A673 (cell line): Measurements from ENCODE around the gene MAP3K7CL. TPM values are rescaled to one million over a fixed set of nuclear protein-coding genes. Genes with fewer than 3 reads are reported as not detected.
"Not testable (repeated sequence)": the region's sequence is repeated elsewhere in the genome, so short reads cannot be mapped to it uniquely, and the experiment has no call there.

ENCODE experiments used
- BruUV-seq: library from RNA; stranded (reverse); fragments of 400-500 nt; replicated peaks from 2 replicates; lab custom pipeline; 2021; lab: Mats Ljungman, UMichigan
- CTCF ChIA-PET: fragments of 300-600 bp; sonication (Branson Sonifier 250); formaldehyde crosslinking; loops from one replicate; lab custom pipeline; 2022; ENCODE audit warnings: antibody characterized with exemption; lab: Charles Lee
- POLR2A ChIA-PET: fragments of 300-600 bp; sonication (Branson Sonifier 250); formaldehyde crosslinking; loops from one replicate; lab custom pipeline; 2022; ENCODE audit warnings: antibody characterized with exemption; ENCODE audit not compliant: low non-redundant PET; lab: Charles Lee
- DNase-seq: peaks from one replicate; pipeline ENCODE4 v3.0.0-alpha.2; 2015; ENCODE audit warnings: low spot score
- H3K27ac ChIP-seq: fragments of 200-600 bp; sonication (generic); 2 replicates; pipeline ENCODE4 v1.5.1; 2016; ENCODE audit warnings: mixed run types, low read depth, mild to moderate bottlenecking, mixed read lengths, antibody characterized with exemption, low read length; ENCODE audit not compliant: poor library complexity, severe bottlenecking
- H3K27me3 ChIP-seq: fragments of 200-600 bp; sonication (generic); replicated peaks from 2 replicates; pipeline ENCODE4 v1.6.1; 2017; ENCODE audit warnings: mixed run types, low read depth, mild to moderate bottlenecking, mixed read lengths, antibody characterized with exemption, low read length; ENCODE audit not compliant: insufficient read depth, poor library complexity
- H3K36me3 ChIP-seq: fragments of 200-600 bp; sonication (generic); 2 replicates; pipeline ENCODE4 v1.6.1; 2016; ENCODE audit warnings: mixed run types, mild to moderate bottlenecking, mixed read lengths, antibody characterized with exemption, low read length; ENCODE audit not compliant: insufficient read depth, poor library complexity, severe bottlenecking
- H3K4me1 ChIP-seq: fragments of 200-600 bp; sonication (generic); 2 replicates; pipeline ENCODE4 v1.6.1; 2017; ENCODE audit warnings: mixed run types, mild to moderate bottlenecking, mixed read lengths, antibody characterized with exemption, low read length; ENCODE audit not compliant: insufficient read depth, poor library complexity, severe bottlenecking
- H3K4me3 ChIP-seq: fragments of 200-600 bp; sonication (generic); 2 replicates; pipeline ENCODE4 v1.5.1; 2016; ENCODE audit warnings: low read depth, mixed run types, mild to moderate bottlenecking, mixed read lengths, low read length; ENCODE audit not compliant: poor library complexity, severe bottlenecking
- H3K9me3 ChIP-seq: fragments of 200-600 bp; sonication (generic); 2 replicates; pipeline ENCODE4 v1.6.1; 2016; ENCODE audit warnings: mixed run types, low read depth, mild to moderate bottlenecking, mixed read lengths, antibody characterized with exemption, low read length; ENCODE audit not compliant: poor library complexity, severe bottlenecking
- EZH2 ChIP-seq: fragments of 200-600 bp; sonication (generic); IDR thresholded peaks from 2 replicates; pipeline ENCODE4 v1.6.1; 2017; ENCODE audit warnings: borderline replicate concordance, low read depth, mild to moderate bottlenecking, mixed read lengths, antibody characterized with exemption, low read length; ENCODE audit not compliant: poor library complexity, severe bottlenecking
- intact Hi-C: fragments of 100-400 bp; cut with micrococcal nuclease; formaldehyde crosslinking; loops from one replicate; pipeline ENCODE4 v1.10.0; 2022; ENCODE audit not compliant: unreplicated experiment
- total RNA-seq: library from RNA; stranded (reverse); gene quantifications from 2 replicates; pipeline ENCODE4 v1.2.3, GENCODE V29; 2021
- TF ChIP-seq, protein P1 (sequence below): fragments of 300-800, 200-600 bp; sonication (generic); conservative IDR thresholded peaks from 2 replicates; pipeline ENCODE4 v1.5.1; 2017; ENCODE audit warnings: low read depth, mild to moderate bottlenecking, antibody characterized with exemption, low read length, moderate library complexity, mixed read lengths

The MAP3K7CL gene
- total RNA-seq, 1 experiment from 2014 or later = 2.2 TPM

DNA sequence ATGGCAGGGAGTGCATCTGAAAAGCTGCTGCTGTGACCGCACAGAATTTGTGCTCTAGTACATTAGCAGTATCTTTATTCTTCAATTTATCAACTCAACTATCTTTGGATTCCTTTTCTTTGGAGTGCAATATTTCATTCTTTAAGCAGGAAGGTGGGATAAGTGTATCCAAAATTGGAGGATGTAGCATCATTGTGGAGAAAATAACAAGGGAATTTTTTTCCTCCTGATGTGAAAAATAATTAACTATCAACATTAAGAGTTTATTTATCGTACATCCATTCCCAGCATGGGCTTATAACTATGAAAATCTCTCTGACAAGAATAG is 25.5 kb downstream of the MAP3K7CL start:
- ChIA-PET POLR2A (no interaction called here), CTCF (no interaction called here)
- no peak for DNase-seq
- BruUV-seq = no TSS peak
- no peak overlapping the region for H3K4me3 ChIP-seq
- H3K4me1 ChIP-seq = peaks cover 21% of the 10 kb centered on the region
- intact Hi-C loops = no loop called here
- H3K36me3 ChIP-seq = no peaks in the 10 kb centered on the region
- no peak overlapping the region for H3K27ac ChIP-seq
- TF ChIP-seq, protein P1, sequence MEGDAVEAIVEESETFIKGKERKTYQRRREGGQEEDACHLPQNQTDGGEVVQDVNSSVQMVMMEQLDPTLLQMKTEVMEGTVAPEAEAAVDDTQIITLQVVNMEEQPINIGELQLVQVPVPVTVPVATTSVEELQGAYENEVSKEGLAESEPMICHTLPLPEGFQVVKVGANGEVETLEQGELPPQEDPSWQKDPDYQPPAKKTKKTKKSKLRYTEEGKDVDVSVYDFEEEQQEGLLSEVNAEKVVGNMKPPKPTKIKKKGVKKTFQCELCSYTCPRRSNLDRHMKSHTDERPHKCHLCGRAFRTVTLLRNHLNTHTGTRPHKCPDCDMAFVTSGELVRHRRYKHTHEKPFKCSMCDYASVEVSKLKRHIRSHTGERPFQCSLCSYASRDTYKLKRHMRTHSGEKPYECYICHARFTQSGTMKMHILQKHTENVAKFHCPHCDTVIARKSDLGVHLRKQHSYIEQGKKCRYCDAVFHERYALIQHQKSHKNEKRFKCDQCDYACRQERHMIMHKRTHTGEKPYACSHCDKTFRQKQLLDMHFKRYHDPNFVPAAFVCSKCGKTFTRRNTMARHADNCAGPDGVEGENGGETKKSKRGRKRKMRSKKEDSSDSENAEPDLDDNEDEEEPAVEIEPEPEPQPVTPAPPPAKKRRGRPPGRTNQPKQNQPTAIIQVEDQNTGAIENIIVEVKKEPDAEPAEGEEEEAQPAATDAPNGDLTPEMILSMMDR = no peak
- H3K9me3 ChIP-seq = no peaks in the 10 kb centered on the region
- H3K27me3 ChIP-seq = no peaks in the 10 kb centered on the region

DNA sequence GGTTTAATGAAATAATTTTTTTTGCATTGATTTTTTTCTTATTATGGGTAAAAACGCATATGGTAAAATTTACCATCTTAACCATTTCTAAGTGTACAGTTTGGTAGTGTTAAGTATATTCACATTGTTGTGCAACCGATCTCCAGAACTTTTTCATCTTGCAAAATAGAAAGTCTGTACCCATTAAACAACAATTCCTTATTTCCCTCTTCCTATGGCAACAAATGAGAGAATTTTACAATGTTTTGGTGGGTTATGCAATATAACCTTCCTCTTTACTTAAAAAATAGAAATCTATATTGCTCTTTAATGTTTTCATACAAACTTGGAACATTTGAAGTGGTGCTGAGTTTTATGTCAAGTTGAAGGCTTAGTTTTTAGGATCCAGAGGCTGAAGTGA is 26.6 kb downstream of the MAP3K7CL start:
- intact Hi-C loops = no loop called here
- Histone ChIP-seq H3K27ac (no peak overlapping the region), H3K4me1 (peaks cover 16% of the 10 kb centered on the region), H3K4me3 (no peak overlapping the region), H3K9me3 (no peaks in the 10 kb centered on the region), H3K36me3 (no peaks in the 10 kb centered on the region), H3K27me3 (no peaks in the 10 kb centered on the region)
- no peak for DNase-seq
- no TSS peak for BruUV-seq
- ChIA-PET POLR2A (no interaction called here), CTCF (no interaction called here)
- no peak for TF ChIP-seq EZH2
- TF ChIP-seq, protein P1 = no peak

DNA sequence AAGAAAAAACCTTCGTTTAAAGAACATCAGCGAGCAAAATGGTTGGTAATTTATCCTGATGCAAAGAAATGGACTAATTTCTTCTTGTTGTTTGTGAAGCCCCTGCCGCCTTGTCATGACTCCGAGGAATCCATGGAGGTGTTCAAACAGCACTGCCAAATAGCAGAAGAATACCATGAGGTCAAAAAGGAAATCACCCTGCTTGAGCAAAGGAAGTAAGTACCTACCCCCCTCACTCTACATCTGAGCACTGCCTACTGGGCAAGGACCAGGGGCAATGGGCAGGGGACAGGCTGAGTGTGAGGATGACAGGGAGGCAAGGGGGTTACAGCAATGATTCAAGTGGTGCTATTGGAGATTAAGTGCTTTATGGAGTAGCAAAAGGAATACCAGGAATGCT is 29.4 kb downstream of the MAP3K7CL start:
- no peak overlapping the region for H3K27ac ChIP-seq
- CTCF ChIA-PET = no interaction called here
- intact Hi-C loops = loop anchor here (5.0 kb wide), 1 partner anchor 68 kb away; no protein-coding TSS in a partner anchor
- no TSS peak for BruUV-seq
- no peak overlapping the region for H3K4me3 ChIP-seq
- no peaks in the 10 kb centered on the region for H3K9me3 ChIP-seq
- TF ChIP-seq EZH2 = no peak
- TF ChIP-seq, protein P1 = no peak
- H3K27me3 ChIP-seq = no peaks in the 10 kb centered on the region
- H3K36me3 ChIP-seq = no peaks in the 10 kb centered on the region
- no peak for DNase-seq
- peaks cover 16% of the 10 kb centered on the region for H3K4me1 ChIP-seq
- POLR2A ChIA-PET = no interaction called here

DNA sequence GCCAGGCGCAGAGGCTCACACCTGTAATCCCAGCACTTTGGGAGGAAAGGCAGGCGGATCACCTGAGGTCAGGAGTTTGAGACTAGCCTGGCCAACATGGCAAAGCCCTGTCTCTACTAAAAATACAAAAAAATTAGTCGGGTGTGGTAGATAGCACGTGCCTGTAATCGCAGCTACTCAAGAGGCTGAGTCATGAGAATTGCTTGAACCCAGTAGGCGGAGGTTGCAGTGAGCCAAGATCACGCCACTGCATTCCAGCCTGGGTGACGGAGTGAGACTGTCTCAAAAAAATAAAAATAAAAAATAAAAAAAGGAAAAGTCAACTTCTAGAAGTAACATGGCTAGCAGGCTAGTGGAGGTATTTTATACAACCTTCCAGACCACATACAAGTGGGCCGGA is 32.4 kb downstream of the MAP3K7CL start:
- Histone ChIP-seq H3K27ac (peak overlapping the region; percentile 47), H3K4me1 (peaks cover 12% of the 10 kb centered on the region)
- intact Hi-C loops = loop anchor here (5.0 kb wide), 1 partner anchor 71 kb away; no protein-coding TSS in a partner anchor
- CTCF ChIA-PET, DNase-seq, BruUV-seq, H3K27me3 ChIP-seq, H3K9me3 ChIP-seq, H3K36me3 ChIP-seq, H3K4me3 ChIP-seq: not testable (repeated sequence)
- POLR2A ChIA-PET = interaction anchor here (0.6 kb wide), 1 partner anchor 40 kb away, joined by 3 read pairs; no protein-coding TSS in a partner anchor
